ENCODE data around the gene POLRMT. TPM values are rescaled to one million over a fixed set of nuclear protein-coding genes. Genes with fewer than 3 reads are reported as not detected.
A peak's percentile ranks its signal among the peaks of the same experiment; 100 is the strongest.

POLRMT gene
- total and polyA plus RNA-seq, 8 donors: 18.5 to 196 (median 80.9) TPM

GRCh38 chr19:584240-585001 lies 48.9 kb downstream of the POLRMT start:
- Histone ChIP-seq H3K4me1 (peaks cover 9 to 34% (median 29%) of the 10 kb centered on the region in 4 donors), H3K9me3 (no peaks in the 10 kb centered on the region), H3K27me3 (peaks cover 14 to 54% (median 19%) of the 10 kb centered on the region in 3 donors), H3K27ac (no peak overlapping the region), H3K4me3 (no peak overlapping the region), H3K36me3 (peaks cover 37 to 45% (median 42%) of the 10 kb centered on the region in 4 donors)
- intact Hi-C loops (cut with DNase I; ENCODE audit: low total_unique reads): no loop called here
- 17 to 35% (median 22%) methylated on average over 28 to 38 of the region's 38 CpGs for WGBS, 5 donors
- TF ChIP-seq, protein P1, sequence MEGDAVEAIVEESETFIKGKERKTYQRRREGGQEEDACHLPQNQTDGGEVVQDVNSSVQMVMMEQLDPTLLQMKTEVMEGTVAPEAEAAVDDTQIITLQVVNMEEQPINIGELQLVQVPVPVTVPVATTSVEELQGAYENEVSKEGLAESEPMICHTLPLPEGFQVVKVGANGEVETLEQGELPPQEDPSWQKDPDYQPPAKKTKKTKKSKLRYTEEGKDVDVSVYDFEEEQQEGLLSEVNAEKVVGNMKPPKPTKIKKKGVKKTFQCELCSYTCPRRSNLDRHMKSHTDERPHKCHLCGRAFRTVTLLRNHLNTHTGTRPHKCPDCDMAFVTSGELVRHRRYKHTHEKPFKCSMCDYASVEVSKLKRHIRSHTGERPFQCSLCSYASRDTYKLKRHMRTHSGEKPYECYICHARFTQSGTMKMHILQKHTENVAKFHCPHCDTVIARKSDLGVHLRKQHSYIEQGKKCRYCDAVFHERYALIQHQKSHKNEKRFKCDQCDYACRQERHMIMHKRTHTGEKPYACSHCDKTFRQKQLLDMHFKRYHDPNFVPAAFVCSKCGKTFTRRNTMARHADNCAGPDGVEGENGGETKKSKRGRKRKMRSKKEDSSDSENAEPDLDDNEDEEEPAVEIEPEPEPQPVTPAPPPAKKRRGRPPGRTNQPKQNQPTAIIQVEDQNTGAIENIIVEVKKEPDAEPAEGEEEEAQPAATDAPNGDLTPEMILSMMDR (IDR thresholded peaks at IDR 0.05): peak in 5 of 7 experiments; percentile 63 to 83 (median 68)
- no peak for TF ChIP-seq POLR2A (IDR thresholded peaks at IDR 0.05)
- TF ChIP-seq POLR2AphosphoS5 (IDR thresholded peaks at IDR 0.05): peak in 1 of 3 donors; percentile 44
- no peak for TF ChIP-seq EP300 (IDR thresholded peaks at IDR 0.05)
- peak; percentile 56 to 81 for DNase-seq

- TF ChIP-seq EP300 (IDR thresholded peaks at IDR 0.05): no peak
- TF ChIP-seq POLR2AphosphoS5 (IDR thresholded peaks at IDR 0.05): no peak
- TF ChIP-seq, protein P1 (IDR thresholded peaks at IDR 0.05): no peak
- TF ChIP-seq POLR2A (IDR thresholded peaks at IDR 0.05): no peak
- H3K4me3 ChIP-seq: no peak overlapping the region
- 51 to 79% (median 67%) methylated on average over 3 to 5 of the region's 5 CpGs for WGBS, 5 donors
- intact Hi-C loops (cut with DNase I; ENCODE audit: low total_unique reads): no loop called here
- peaks cover 9 to 34% (median 24%) of the 10 kb centered on the region in 4 donors for H3K4me1 ChIP-seq
- H3K27ac ChIP-seq: no peak overlapping the region
- H3K36me3 ChIP-seq: peaks cover 39 to 50% (median 47%) of the 10 kb centered on the region in 4 donors
- H3K9me3 ChIP-seq: no peaks in the 10 kb centered on the region
- peaks cover 9 to 49% (median 14%) of the 10 kb centered on the region in 3 donors for H3K27me3 ChIP-seq
- DNase-seq: no peak
Measured at GRCh38 chr19:583968-584239, 49.4 kb downstream of the POLRMT start.

DNA sequence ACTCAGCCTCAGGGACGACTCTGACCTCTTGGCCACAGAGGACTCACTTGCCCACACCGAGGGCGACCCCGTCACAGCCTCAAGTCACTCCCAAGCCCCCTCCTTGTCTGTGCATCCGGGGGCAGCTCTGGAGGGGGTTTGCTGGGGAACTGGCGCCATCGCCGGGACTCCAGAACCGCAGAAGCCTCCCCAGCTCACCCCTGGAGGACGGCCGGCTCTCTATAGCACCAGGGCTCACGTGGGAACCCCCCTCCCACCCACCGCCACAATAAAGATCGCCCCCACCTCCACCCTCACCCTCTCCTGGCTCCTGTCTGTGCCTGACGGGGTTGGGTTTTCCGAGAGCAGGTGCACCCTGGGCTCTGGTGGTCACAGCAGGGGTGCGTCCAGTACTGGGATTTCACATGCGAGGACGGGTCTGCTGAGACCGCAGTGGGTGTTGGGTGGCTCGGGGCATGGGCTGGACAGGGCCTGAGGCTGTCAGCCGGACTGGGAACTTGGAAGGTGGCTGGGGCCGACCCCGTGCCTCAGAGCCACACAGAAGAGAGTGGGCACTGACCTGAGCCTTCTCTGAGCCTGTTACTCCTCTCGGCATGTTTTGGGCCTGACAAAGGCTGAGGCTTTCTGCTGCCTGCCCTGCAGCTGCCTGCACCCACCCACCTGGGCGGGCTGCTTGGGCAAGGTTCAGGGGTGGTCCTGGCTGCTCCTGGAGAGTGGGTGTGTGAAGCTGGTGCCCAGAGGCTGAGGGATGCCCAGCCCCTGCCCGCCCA lies 50.0 kb downstream of the POLRMT start:
- Histone ChIP-seq H3K27me3 (peaks cover 5 to 43% (median 9%) of the 10 kb centered on the region in 3 donors), H3K27ac (no peak overlapping the region), H3K36me3 (peaks cover 39 to 55% (median 50%) of the 10 kb centered on the region in 4 donors), H3K4me3 (no peak overlapping the region), H3K4me1 (peaks cover 6 to 31% (median 19%) of the 10 kb centered on the region in 4 donors), H3K9me3 (no peaks in the 10 kb centered on the region)
- DNase-seq: no peak
- TF ChIP-seq POLR2AphosphoS5 (IDR thresholded peaks at IDR 0.05): no peak
- TF ChIP-seq POLR2A (IDR thresholded peaks at IDR 0.05): no peak
- intact Hi-C loops (cut with DNase I; ENCODE audit: low total_unique reads): no loop called here
- WGBS, 5 donors: 81 to 90% (median 88%) methylated on average over 17 to 27 of the region's 27 CpGs

DNA sequence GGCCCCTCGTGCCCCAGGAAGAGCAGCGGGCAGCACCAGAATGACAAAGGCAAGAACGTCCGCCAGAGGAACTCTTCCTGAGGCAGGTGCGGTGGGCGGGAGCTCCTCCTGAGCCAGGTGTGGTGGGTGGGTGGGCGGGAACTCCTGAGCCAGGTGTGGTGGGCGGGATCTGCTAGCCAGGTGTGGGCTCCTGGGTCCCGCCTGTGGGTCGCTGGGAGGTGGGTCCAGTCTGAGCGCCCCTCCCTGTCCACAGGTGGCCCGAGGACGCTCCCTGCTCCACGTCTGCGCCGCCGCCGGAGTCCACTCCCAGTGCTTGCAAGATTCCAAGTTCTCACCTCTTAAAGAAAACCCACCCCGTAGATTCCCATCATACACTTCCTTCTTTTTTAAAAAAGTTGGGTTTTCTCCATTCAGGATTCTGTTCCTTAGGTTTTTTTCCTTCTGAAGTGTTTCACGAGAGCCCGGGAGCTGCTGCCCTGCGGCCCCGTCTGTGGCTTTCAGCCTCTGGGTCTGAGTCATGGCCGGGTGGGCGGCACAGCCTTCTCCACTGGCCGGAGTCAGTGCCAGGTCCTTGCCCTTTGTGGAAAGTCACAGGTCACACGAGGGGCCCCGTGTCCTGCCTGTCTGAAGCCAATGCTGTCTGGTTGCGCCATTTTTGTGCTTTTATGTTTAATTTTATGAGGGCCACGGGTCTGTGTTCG lies 50.7 kb downstream of the POLRMT start:
- DNase-seq: no peak
- Histone ChIP-seq H3K4me3 (no peak overlapping the region), H3K4me1 (peaks cover 0 to 30% (median 19%) of the 10 kb centered on the region in 4 donors), H3K36me3 (peaks cover 40 to 62% (median 57%) of the 10 kb centered on the region in 4 donors), H3K9me3 (no peaks in the 10 kb centered on the region), H3K27me3 (peaks cover 0 to 36% (median 2%) of the 10 kb centered on the region in 3 donors), H3K27ac (no peak overlapping the region)
- no peak for TF ChIP-seq EP300 (IDR thresholded peaks at IDR 0.05)
- TF ChIP-seq, protein P1 (IDR thresholded peaks at IDR 0.05): no peak
- TF ChIP-seq POLR2AphosphoS5 (IDR thresholded peaks at IDR 0.05): no peak
- TF ChIP-seq POLR2A (IDR thresholded peaks at IDR 0.05): no peak
- intact Hi-C loops (cut with DNase I; ENCODE audit: low total_unique reads): no loop called here
- WGBS, 5 donors: 87 to 89% (median 87%) methylated on average over 23 to 31 of the region's 31 CpGs

Measured in stomach (tissue), 9 donors.